Ectodermal cell (in vitro differentiated cells): ENCODE data around the gene TEAD1.

Experiments
- H3K27ac ChIP-seq: 2 replicates; pipeline ENCODE4 v1.7.0; 2013; ENCODE audit warnings: mild to moderate bottlenecking, low read depth, low read length; ENCODE audit not compliant: insufficient read depth, poor library complexity, severe bottlenecking
- H3K27me3 ChIP-seq: 2 replicates; pipeline ENCODE4 v1.7.0; 2013; ENCODE audit warnings: mild to moderate bottlenecking, low read length; ENCODE audit not compliant: insufficient read depth, control insufficient read depth, poor library complexity, severe bottlenecking
- H3K36me3 ChIP-seq: one replicate; pipeline ENCODE4 v1.7.0; 2013; ENCODE audit warnings: low read length; ENCODE audit not compliant: control insufficient read depth, insufficient read depth
- H3K4me1 ChIP-seq: one replicate; pipeline ENCODE4 v1.7.0; 2013; ENCODE audit warnings: low read length; ENCODE audit not compliant: control insufficient read depth, insufficient read depth
- H3K4me3 ChIP-seq: 2 replicates; pipeline ENCODE4 v1.7.0; 2013; ENCODE audit warnings: low read depth, low read length, control low read depth; ENCODE audit not compliant: insufficient read depth
- H3K9me3 ChIP-seq: 2 replicates; pipeline ENCODE4 v1.7.0; 2013; ENCODE audit warnings: mild to moderate bottlenecking, low read length, moderate library complexity; ENCODE audit not compliant: control insufficient read depth
- WGBS, 2 experiments: methylation state at CpG; one replicate each; pipeline ENCODE4 v1.1.7; 2013; ENCODE audit warnings: missing lambda C conversion rate in 2 of 2; 5-methylcytosine and 5-hydroxymethylcytosine counted together

The TEAD1 gene

DNA sequence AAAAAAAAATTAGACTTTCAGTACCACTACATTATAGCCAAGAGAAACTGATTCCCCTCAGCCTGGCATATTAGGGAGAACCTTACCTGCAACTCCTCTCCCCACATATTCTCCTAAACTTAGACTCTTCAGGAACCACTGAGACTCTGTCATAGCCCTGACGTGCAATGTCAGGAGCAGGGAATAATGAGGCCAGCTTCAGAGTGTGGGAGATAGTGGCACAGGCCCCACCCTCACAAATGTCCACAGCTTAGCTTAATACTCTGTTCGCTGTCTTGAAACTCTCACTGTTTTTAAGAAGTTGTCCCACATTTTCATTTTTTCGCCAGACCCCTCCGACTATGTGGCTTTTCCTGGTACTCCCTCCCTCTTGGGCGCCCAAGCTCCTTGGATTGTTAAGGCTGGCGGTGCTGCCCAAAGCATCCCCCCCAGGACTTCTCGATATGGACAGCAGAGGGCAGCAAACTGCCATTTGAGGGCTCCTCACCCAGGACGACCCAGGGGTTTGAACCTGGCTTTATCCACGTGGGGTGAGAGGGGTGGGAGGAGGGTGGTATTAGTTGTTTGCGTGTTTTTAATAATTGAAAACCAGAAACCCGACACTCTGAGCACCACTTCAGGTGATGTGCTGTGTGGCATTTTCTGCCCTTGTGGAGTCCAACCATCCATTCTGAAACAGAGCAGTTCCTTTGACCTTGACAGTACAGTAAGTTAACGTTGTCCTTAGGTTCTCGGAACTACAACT is 289.7 kb downstream of the TEAD1 start:
- Histone ChIP-seq H3K4me3 (no peak overlapping the region), H3K27me3 (no peaks in the 10 kb centered on the region), H3K27ac (no peak overlapping the region), H3K36me3 (no peaks in the 10 kb centered on the region), H3K9me3 (no peaks in the 10 kb centered on the region), H3K4me1 (peaks cover 12% of the 10 kb centered on the region)
- WGBS, 2 experiments: 27 to 34% methylated on average over 13 of the region's 13 CpGs

DNA sequence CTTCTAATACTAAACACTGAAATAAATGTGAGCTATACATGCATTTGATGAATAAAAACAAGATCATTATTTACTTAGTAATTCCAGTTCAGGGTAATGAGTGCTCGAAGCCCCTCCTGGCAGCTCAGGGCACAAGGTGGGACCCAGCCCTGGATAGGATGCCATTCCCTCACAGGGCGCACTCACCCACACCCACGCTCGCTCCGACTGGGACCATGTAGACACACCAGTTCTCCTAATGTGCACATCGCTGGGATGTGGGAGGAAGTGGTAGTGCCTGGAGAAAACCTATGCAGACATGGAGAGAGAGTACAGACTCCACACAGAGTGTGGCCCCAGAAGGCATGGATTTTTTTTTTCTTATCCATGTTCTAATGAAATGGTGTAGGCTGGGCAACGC is 290.4 kb downstream of the TEAD1 start:
- WGBS, 2 experiments: 95 to 96% methylated on average over 7 of the region's 7 CpGs
- H3K27ac ChIP-seq: no peak overlapping the region
- H3K36me3 ChIP-seq: no peaks in the 10 kb centered on the region
- H3K4me1 ChIP-seq: peaks cover 12% of the 10 kb centered on the region
- no peaks in the 10 kb centered on the region for H3K27me3 ChIP-seq
- no peaks in the 10 kb centered on the region for H3K9me3 ChIP-seq
- H3K4me3 ChIP-seq: no peak overlapping the region

DNA sequence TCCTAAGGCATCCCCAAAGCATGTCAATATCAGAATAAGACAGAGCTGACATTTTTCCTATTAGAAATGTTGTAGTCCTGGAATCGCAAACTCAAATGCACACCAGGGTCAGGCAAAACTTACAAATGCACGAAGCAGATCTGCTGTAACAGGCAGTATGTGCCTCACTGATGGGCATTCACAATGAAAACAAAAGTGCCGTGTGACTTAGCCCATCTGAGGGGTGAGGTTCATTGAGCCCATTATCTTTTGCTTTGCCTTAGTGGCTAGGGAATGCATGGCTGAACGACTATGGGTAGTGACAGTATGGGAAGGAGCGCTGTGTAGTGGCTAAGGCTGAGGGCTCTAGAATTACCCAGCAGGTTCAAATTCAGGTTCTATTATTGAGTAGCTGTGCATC is 291.8 kb downstream of the TEAD1 start:
- Histone ChIP-seq H3K4me3 (no peak overlapping the region), H3K9me3 (no peaks in the 10 kb centered on the region), H3K36me3 (no peaks in the 10 kb centered on the region), H3K4me1 (peaks cover 12% of the 10 kb centered on the region), H3K27ac (no peak overlapping the region), H3K27me3 (no peaks in the 10 kb centered on the region)
- WGBS, 2 experiments: 79 to 80% methylated on average over 5 of the region's 5 CpGs

- H3K9me3 ChIP-seq: no peaks in the 10 kb centered on the region
- WGBS, 2 experiments: 73 to 89% methylated on average over 1 of the region's 1 CpG
- no peaks in the 10 kb centered on the region for H3K27me3 ChIP-seq
- H3K36me3 ChIP-seq: no peaks in the 10 kb centered on the region
- no peak overlapping the region for H3K4me3 ChIP-seq
- no peak overlapping the region for H3K27ac ChIP-seq
- peaks cover 12% of the 10 kb centered on the region for H3K4me1 ChIP-seq
Measured at GRCh38 chr11:12968101-12968500, 293.9 kb downstream of the TEAD1 start.

DNA sequence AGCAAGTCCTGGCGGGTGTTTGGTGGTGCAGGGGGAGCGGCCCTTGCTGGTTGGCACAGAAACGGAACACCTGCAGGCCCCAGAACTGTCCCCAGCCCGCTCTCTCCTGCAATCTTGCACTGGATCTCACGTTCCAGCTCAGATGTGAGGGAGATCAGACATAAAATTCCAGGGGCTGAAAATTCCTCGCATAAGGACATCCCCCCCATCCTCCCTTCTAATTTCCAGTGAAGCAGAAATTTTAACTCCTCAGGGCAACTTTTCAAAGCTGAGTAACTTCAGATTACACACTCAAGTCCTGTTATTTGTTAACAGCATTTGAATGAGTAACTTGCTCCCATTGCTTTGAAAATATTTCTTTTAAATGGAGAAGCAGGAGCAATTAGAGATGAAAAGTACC is 294.6 kb downstream of the TEAD1 start:
- Histone ChIP-seq H3K27ac (no peak overlapping the region), H3K36me3 (no peaks in the 10 kb centered on the region), H3K27me3 (no peaks in the 10 kb centered on the region), H3K9me3 (no peaks in the 10 kb centered on the region), H3K4me1 (peaks cover 12% of the 10 kb centered on the region), H3K4me3 (no peak overlapping the region)
- 92 to 94% methylated on average over 6 of the region's 6 CpGs for WGBS, 2 experiments

- Histone ChIP-seq H3K4me3 (no peak overlapping the region), H3K4me1 (peaks cover under 1% of the 10 kb centered on the region), H3K27ac (no peak overlapping the region), H3K9me3 (no peaks in the 10 kb centered on the region), H3K36me3 (no peaks in the 10 kb centered on the region), H3K27me3 (no peaks in the 10 kb centered on the region)
- WGBS, 2 experiments: 92 to 95% methylated on average over 1 of the region's 1 CpG
Measured at GRCh38 chr11:12971955-12972354, 297.7 kb downstream of the TEAD1 start.

GRCh38 chr11:12973528-12974181 is 299.4 kb downstream of the TEAD1 start:
- Histone ChIP-seq H3K36me3 (no peaks in the 10 kb centered on the region), H3K27ac (no peak overlapping the region), H3K4me3 (no peak overlapping the region), H3K4me1 (no peaks in the 10 kb centered on the region), H3K9me3 (no peaks in the 10 kb centered on the region), H3K27me3 (no peaks in the 10 kb centered on the region)
- WGBS, 2 experiments: 95 to 97% methylated on average over 1 of the region's 1 CpG

GRCh38 chr11:12975195-12975594 is 301.0 kb downstream of the TEAD1 start:
- Histone ChIP-seq H3K4me1 (no peaks in the 10 kb centered on the region), H3K9me3 (no peaks in the 10 kb centered on the region), H3K27ac (no peak overlapping the region), H3K36me3 (no peaks in the 10 kb centered on the region), H3K4me3 (no peak overlapping the region), H3K27me3 (no peaks in the 10 kb centered on the region)
- 89% methylated on average over 2 of the region's 2 CpGs for WGBS, 2 experiments

- 69 to 70% methylated on average over 7 of the region's 8 CpGs for WGBS, 2 experiments
- Histone ChIP-seq H3K27me3 (no peaks in the 10 kb centered on the region), H3K27ac (no peak overlapping the region)
Measured at GRCh38 chr11:12979928-12980689, 305.9 kb downstream of the TEAD1 start.

More at GRCh38 chr11:12979928-12980689, 305.9 kb downstream of the TEAD1 start:
- no peaks in the 10 kb centered on the region for H3K9me3 ChIP-seq
- no peaks in the 10 kb centered on the region for H3K36me3 ChIP-seq
- H3K4me1 ChIP-seq: peaks cover 9% of the 10 kb centered on the region
- H3K4me3 ChIP-seq: no peak overlapping the region
